HUES6 (cell line): ENCODE results near the gene RPL39L.

Experiments used
- H3K27ac ChIP-seq: 2 replicates; pipeline ENCODE4 v1.7.0; 2013; ENCODE audit warnings: low read depth, mild to moderate bottlenecking, low read length, inconsistent platforms
- H3K27me3 ChIP-seq: 2 replicates; pipeline ENCODE4 v1.6.1; 2013; ENCODE audit warnings: low read length; ENCODE audit not compliant: control insufficient read depth, insufficient read depth
- H3K36me3 ChIP-seq: 2 replicates; pipeline ENCODE4 v1.6.1; 2013; ENCODE audit warnings: low read length; ENCODE audit not compliant: control insufficient read depth, insufficient read depth
- H3K4me1 ChIP-seq: 2 replicates; pipeline ENCODE4 v1.6.1; 2013; ENCODE audit warnings: low read length; ENCODE audit not compliant: control insufficient read depth, insufficient read depth
- H3K4me3 ChIP-seq: 2 replicates; pipeline ENCODE4 v1.5.1; 2013; ENCODE audit warnings: low read depth, low read length
- H3K9ac ChIP-seq: one replicate; pipeline ENCODE4 v1.6.1; 2013; ENCODE audit warnings: mild to moderate bottlenecking, low read length
- H3K9me3 ChIP-seq: 2 replicates; pipeline ENCODE4 v1.6.1; 2013; ENCODE audit warnings: low read depth, low read length; ENCODE audit not compliant: control insufficient read depth, insufficient read depth

Gene RPL39L

GRCh38 chr3:187112934-187113793 lies 26.1 kb downstream of the RPL39L start:
- H3K9ac ChIP-seq: no peak overlapping the region
- H3K4me1 ChIP-seq: no peaks in the 10 kb centered on the region
- no peaks in the 10 kb centered on the region for H3K36me3 ChIP-seq
- no peak overlapping the region for H3K27ac ChIP-seq
- H3K4me3 ChIP-seq: no peak overlapping the region
- H3K27me3 ChIP-seq: no peaks in the 10 kb centered on the region
- no peaks in the 10 kb centered on the region for H3K9me3 ChIP-seq

- Histone ChIP-seq H3K27ac (no peak overlapping the region), H3K4me3 (no peak overlapping the region), H3K9me3 (no peaks in the 10 kb centered on the region), H3K9ac (no peak overlapping the region), H3K36me3 (no peaks in the 10 kb centered on the region), H3K27me3 (no peaks in the 10 kb centered on the region), H3K4me1 (0 out of 2 replicates have a peak, but pooled peaks cover under 1% of the 10 kb centered on the region)
Observed at GRCh38 chr3:187110156-187110555, 29.1 kb downstream of the RPL39L start.

GRCh38 chr3:187107989-187108388 lies 31.3 kb downstream of the RPL39L start:
- Histone ChIP-seq H3K9ac (no peak overlapping the region), H3K4me3 (no peak overlapping the region), H3K27me3 (no peaks in the 10 kb centered on the region), H3K36me3 (no peaks in the 10 kb centered on the region), H3K9me3 (no peaks in the 10 kb centered on the region), H3K4me1 (0 out of 2 replicates have a peak, but pooled peaks cover 2% of the 10 kb centered on the region), H3K27ac (no peak overlapping the region)

GRCh38 chr3:187105700-187106099 lies 33.6 kb downstream of the RPL39L start:
- peaks cover 12% of the 10 kb centered on the region; the same call in 1 of the 2 replicates for H3K4me1 ChIP-seq
- no peak overlapping the region for H3K27ac ChIP-seq
- no peaks in the 10 kb centered on the region for H3K36me3 ChIP-seq
- H3K9ac ChIP-seq: no peak overlapping the region
- no peaks in the 10 kb centered on the region for H3K27me3 ChIP-seq
- no peaks in the 10 kb centered on the region for H3K9me3 ChIP-seq
- no peak overlapping the region for H3K4me3 ChIP-seq

GRCh38 chr3:187104933-187105332 lies 34.4 kb downstream of the RPL39L start:
- Histone ChIP-seq H3K9ac (no peak overlapping the region), H3K9me3 (no peaks in the 10 kb centered on the region), H3K27me3 (no peaks in the 10 kb centered on the region), H3K4me1 (peaks cover 12% of the 10 kb centered on the region; the same call in 1 of the 2 replicates), H3K4me3 (no peak overlapping the region), H3K36me3 (no peaks in the 10 kb centered on the region), H3K27ac (no peak overlapping the region)

- H3K4me1 ChIP-seq: peaks cover 12% of the 10 kb centered on the region; the same call in 1 of the 2 replicates
- no peak overlapping the region for H3K4me3 ChIP-seq
- no peaks in the 10 kb centered on the region for H3K36me3 ChIP-seq
- H3K9me3 ChIP-seq: no peaks in the 10 kb centered on the region
- no peak overlapping the region for H3K9ac ChIP-seq
- no peak overlapping the region for H3K27ac ChIP-seq
- H3K27me3 ChIP-seq: no peaks in the 10 kb centered on the region
Observed at GRCh38 chr3:187104342-187104741, 35.0 kb downstream of the RPL39L start.

GRCh38 chr3:187103251-187103650 lies 36.0 kb downstream of the RPL39L start:
- H3K27ac ChIP-seq: no peak overlapping the region
- H3K27me3 ChIP-seq: no peaks in the 10 kb centered on the region
- no peaks in the 10 kb centered on the region for H3K9me3 ChIP-seq
- H3K4me3 ChIP-seq: no peak overlapping the region
- no peaks in the 10 kb centered on the region for H3K36me3 ChIP-seq
- H3K4me1 ChIP-seq: peaks cover 12% of the 10 kb centered on the region; the same call in 1 of the 2 replicates
- H3K9ac ChIP-seq: no peak overlapping the region

- Histone ChIP-seq H3K4me3 (no peak overlapping the region), H3K9ac (no peak overlapping the region), H3K27ac (no peak overlapping the region)
Observed at GRCh38 chr3:187102073-187102634, 37.1 kb downstream of the RPL39L start.

GRCh38 chr3:187101184-187102072 lies 37.9 kb downstream of the RPL39L start:
- H3K4me1 ChIP-seq: peaks cover 12% of the 10 kb centered on the region; the same call in 1 of the 2 replicates
- H3K27ac ChIP-seq: no peak overlapping the region
- H3K9me3 ChIP-seq: no peaks in the 10 kb centered on the region
- no peak overlapping the region for H3K4me3 ChIP-seq
- H3K9ac ChIP-seq: no peak overlapping the region
- no peaks in the 10 kb centered on the region for H3K27me3 ChIP-seq
- no peaks in the 10 kb centered on the region for H3K36me3 ChIP-seq

More at GRCh38 chr3:187102073-187102634, 37.1 kb downstream of the RPL39L start:
- Histone ChIP-seq H3K4me1 (peaks cover 12% of the 10 kb centered on the region; the same call in 1 of the 2 replicates), H3K27me3 (no peaks in the 10 kb centered on the region), H3K36me3 (no peaks in the 10 kb centered on the region), H3K9me3 (no peaks in the 10 kb centered on the region)

GRCh38 chr3:187098923-187099512 lies 40.3 kb downstream of the RPL39L start:
- Histone ChIP-seq H3K27ac (no peak overlapping the region), H3K36me3 (no peaks in the 10 kb centered on the region), H3K9ac (no peak overlapping the region), H3K4me1 (peaks cover 10% of the 10 kb centered on the region; the same call in 1 of the 2 replicates), H3K4me3 (no peak overlapping the region), H3K27me3 (no peaks in the 10 kb centered on the region), H3K9me3 (no peaks in the 10 kb centered on the region)
